Fibroblast of skin of back (primary cell): ENCODE data around the gene VWDE.

Experiments
- DNase-seq: peaks from one replicate; pipeline ENCODE4 v3.0.0-alpha.2; 2013

Gene VWDE

GRCh38 chr7:12281038-12281437, 122.6 kb downstream of the VWDE start:
- DNase-seq = no peak
